Measurements from ENCODE around the gene SNX24. TPM values are rescaled to one million over a fixed set of nuclear protein-coding genes. Genes with fewer than 3 reads are reported as not detected.
A peak's percentile ranks its signal among the peaks of the same experiment; 100 is the strongest.

SNX24 gene
- total RNA-seq, 1 donor from 2014 or later, result 20.4 TPM

DNA sequence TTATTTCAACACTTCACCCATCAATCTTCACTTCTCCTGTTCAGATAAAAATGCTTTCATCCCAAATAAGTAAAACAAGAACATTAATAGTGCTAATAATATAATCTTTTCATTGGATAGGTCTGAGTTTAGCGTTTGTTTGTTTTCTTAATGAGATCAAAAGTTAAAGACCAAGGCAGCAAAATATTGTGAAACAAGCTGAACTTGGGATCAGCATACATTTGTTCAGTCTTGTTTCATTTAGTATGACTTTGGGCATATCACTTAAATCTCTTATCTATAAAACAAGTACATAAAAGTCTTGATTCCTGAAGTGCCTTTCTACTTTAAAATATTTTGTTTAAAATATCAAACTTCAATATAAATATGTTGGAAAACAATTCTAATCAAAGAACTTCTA lies 13.4 kb upstream of the SNX24 start:
- no peaks in the 10 kb centered on the region for H3K9me3 Mint-ChIP-seq (ENCODE audit: low read depth)
- H3K4me1 Mint-ChIP-seq (ENCODE audit: low read depth), result no peaks in the 10 kb centered on the region
- no peaks in the 10 kb centered on the region for H3K27me3 Mint-ChIP-seq
- H3K36me3 Mint-ChIP-seq (ENCODE audit: insufficient read depth), result peaks cover 4% of the 10 kb centered on the region
- no peak for DNase-seq (ENCODE audit: low spot score, unreplicated experiment)
- no peak overlapping the region for H3K27ac Mint-ChIP-seq
- TF ChIP-seq, protein P1, sequence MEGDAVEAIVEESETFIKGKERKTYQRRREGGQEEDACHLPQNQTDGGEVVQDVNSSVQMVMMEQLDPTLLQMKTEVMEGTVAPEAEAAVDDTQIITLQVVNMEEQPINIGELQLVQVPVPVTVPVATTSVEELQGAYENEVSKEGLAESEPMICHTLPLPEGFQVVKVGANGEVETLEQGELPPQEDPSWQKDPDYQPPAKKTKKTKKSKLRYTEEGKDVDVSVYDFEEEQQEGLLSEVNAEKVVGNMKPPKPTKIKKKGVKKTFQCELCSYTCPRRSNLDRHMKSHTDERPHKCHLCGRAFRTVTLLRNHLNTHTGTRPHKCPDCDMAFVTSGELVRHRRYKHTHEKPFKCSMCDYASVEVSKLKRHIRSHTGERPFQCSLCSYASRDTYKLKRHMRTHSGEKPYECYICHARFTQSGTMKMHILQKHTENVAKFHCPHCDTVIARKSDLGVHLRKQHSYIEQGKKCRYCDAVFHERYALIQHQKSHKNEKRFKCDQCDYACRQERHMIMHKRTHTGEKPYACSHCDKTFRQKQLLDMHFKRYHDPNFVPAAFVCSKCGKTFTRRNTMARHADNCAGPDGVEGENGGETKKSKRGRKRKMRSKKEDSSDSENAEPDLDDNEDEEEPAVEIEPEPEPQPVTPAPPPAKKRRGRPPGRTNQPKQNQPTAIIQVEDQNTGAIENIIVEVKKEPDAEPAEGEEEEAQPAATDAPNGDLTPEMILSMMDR (IDR thresholded peaks at IDR 0.05; ENCODE audit: unreplicated experiment), result no peak
- H3K4me3 Mint-ChIP-seq (ENCODE audit: low read depth), result no peak overlapping the region

DNA sequence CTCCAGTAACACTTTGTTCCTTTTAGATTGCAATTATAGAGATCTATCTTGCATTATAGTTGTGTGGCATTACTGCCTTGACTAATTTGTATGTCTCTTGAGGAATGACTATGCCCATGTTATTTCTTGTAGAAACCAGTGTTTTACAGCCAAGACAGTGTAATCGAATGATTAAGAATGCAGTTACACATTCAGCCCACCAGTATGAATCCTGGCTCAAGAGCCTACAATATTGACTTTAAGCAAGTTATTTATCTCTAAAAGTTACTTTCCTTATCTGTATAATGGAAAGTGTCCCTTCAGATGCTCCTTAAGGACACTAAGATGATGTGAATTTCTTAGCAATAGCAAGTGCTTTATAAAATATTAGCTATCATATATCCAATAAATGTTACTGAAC lies 9.7 kb upstream of the SNX24 start:
- no peaks in the 10 kb centered on the region for H3K27me3 Mint-ChIP-seq
- TF ChIP-seq, protein P1 (IDR thresholded peaks at IDR 0.05; ENCODE audit: unreplicated experiment), result peak; percentile 17
- peaks cover 3% of the 10 kb centered on the region for H3K36me3 Mint-ChIP-seq (ENCODE audit: insufficient read depth)
- peaks cover 5% of the 10 kb centered on the region for H3K9me3 Mint-ChIP-seq (ENCODE audit: low read depth)
- no peak for DNase-seq (ENCODE audit: low spot score, unreplicated experiment)
- H3K4me1 Mint-ChIP-seq (ENCODE audit: low read depth), result peaks cover 1% of the 10 kb centered on the region
- H3K4me3 Mint-ChIP-seq (ENCODE audit: low read depth), result no peak overlapping the region
- no peak overlapping the region for H3K27ac Mint-ChIP-seq

DNA sequence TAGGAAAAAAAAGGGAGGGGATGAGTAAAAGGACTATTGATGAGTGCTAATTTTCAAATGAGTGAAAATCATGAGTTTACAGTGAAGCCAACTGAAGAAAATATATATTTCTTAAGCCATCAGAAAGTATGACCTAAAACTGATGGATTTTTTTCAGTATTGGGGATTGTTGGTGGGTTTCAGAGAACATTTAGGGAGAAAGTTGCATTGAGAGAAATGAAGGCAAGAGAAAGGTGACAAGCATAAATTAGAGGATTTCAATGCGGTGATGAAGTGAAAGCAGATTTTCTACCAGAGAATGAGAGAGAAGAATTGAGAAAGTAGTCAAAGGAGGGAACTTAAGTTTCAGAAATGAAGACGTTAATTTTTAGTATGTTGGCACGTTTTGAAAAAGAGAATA lies 8.5 kb upstream of the SNX24 start:
- Mint-ChIP-seq H3K4me1 (ENCODE audit: low read depth) (peaks cover 1% of the 10 kb centered on the region), H3K27ac (no peak overlapping the region), H3K27me3 (no peaks in the 10 kb centered on the region), H3K36me3 (ENCODE audit: insufficient read depth) (peaks cover 3% of the 10 kb centered on the region), H3K4me3 (ENCODE audit: low read depth) (no peak overlapping the region), H3K9me3 (ENCODE audit: low read depth) (peaks cover 6% of the 10 kb centered on the region)
- TF ChIP-seq, protein P1 (IDR thresholded peaks at IDR 0.05; ENCODE audit: unreplicated experiment), result no peak
- DNase-seq (ENCODE audit: low spot score, unreplicated experiment), result no peak

DNA sequence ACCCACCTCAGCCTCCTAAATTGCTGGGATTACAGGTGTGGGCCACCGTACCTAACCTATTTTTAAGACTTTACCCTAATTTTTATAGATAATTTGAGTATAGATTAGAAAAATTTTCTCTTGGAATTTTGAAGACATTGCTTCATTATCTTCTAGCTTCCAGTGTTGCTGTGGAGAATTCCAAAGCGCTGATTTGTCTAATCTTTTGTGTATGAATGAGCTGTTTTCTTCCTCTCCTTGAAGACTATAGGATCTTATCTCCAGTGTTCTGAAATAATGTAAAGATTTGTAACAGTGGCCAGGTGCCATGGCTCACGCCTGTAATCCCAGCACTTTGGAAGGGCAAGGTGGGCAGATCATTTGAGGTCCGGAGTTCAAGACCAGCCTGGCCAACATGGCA lies 5.7 kb upstream of the SNX24 start:
- Mint-ChIP-seq H3K36me3 (ENCODE audit: insufficient read depth) (peaks cover 5% of the 10 kb centered on the region), H3K4me1 (ENCODE audit: low read depth) (peaks cover 5% of the 10 kb centered on the region), H3K9me3 (ENCODE audit: low read depth) (peaks cover 6% of the 10 kb centered on the region), H3K4me3 (ENCODE audit: low read depth) (no peak overlapping the region), H3K27me3 (peaks cover 4% of the 10 kb centered on the region), H3K27ac (no peak overlapping the region)
- DNase-seq (ENCODE audit: low spot score, unreplicated experiment), result no peak
- TF ChIP-seq, protein P1 (IDR thresholded peaks at IDR 0.05; ENCODE audit: unreplicated experiment), result no peak

DNA sequence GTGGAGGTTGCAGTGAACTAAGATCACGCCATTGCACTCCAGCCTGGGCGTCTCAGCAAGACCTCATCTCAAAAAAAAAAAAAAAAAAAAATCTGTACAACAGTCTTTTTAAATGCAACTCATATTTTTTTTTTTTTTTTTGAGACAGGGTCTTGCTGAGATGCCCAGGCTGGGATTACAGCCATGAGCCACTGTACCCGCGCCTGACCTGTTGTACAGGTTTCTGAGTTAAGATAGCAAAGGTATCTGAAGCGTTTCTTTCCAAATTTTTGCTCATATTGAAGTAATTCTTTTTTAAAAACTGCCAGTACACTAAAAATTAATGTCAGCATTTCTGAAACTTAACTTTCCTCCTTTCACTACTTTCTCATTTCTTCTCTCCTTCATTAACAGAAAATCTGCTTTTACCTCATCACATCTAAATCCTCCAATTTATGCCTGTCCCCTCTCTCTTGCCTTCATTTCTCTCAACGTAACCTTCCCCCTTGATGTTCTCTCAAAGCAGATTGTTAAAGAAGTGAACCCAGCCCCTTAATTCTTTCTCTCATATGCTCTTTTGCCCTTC lies 3.3 kb upstream of the SNX24 start:
- Mint-ChIP-seq H3K36me3 (ENCODE audit: insufficient read depth) (peaks cover 5% of the 10 kb centered on the region), H3K4me3 (ENCODE audit: low read depth) (no peak overlapping the region), H3K27ac (peak overlapping the region; percentile 25), H3K9me3 (ENCODE audit: low read depth) (peaks cover 6% of the 10 kb centered on the region), H3K4me1 (ENCODE audit: low read depth) (peaks cover 16% of the 10 kb centered on the region), H3K27me3 (peaks cover 4% of the 10 kb centered on the region)
- TF ChIP-seq, protein P1 (IDR thresholded peaks at IDR 0.05; ENCODE audit: unreplicated experiment), result no peak
- DNase-seq (ENCODE audit: low spot score, unreplicated experiment), result no peak
